Chondrocyte (in vitro differentiated cells): ENCODE data around the gene SPART. TPM values are rescaled to one million over a fixed set of nuclear protein-coding genes. Genes with fewer than 3 reads are reported as not detected.
"Not testable (repeated sequence)": the region's sequence is repeated elsewhere in the genome, so short reads cannot be mapped to it uniquely, and the experiment has no call there.

Source experiments
- DNase-seq: peaks from one replicate; pipeline ENCODE4 v3.0.0; 2021; ENCODE audit warnings: mixed read lengths, low spot score
- H3K27ac Mint-ChIP-seq: one replicate; pipeline ENCODE4 v1.8.0; 2021; ENCODE audit warnings: mild to moderate bottlenecking, moderate library complexity, mixed read lengths; ENCODE audit not compliant: unreplicated experiment
- H3K27me3 Mint-ChIP-seq: 2 replicates; pipeline ENCODE4 v1.8.0; 2021; ENCODE audit warnings: low read depth, mixed read lengths
- H3K36me3 Mint-ChIP-seq: 2 replicates; pipeline ENCODE4 v1.8.0; 2021; ENCODE audit warnings: low read depth, mixed read lengths
- H3K4me1 Mint-ChIP-seq: 2 replicates; pipeline ENCODE4 v1.8.0; 2021; ENCODE audit warnings: low read depth, mild to moderate bottlenecking, mixed read lengths
- H3K4me3 Mint-ChIP-seq: one replicate; pipeline ENCODE4 v1.8.0; 2021; ENCODE audit warnings: mild to moderate bottlenecking, moderate library complexity, mixed read lengths; ENCODE audit not compliant: unreplicated experiment
- H3K9me3 Mint-ChIP-seq: 2 replicates; pipeline ENCODE4 v1.8.0; 2021; ENCODE audit warnings: low read depth, mixed read lengths
- CTCF ChIP-seq: fragments of 200-600 bp; sonication (generic); IDR thresholded peaks from 2 replicates; pipeline ENCODE4 v1.5.0; 2021; ENCODE audit warnings: antibody characterized with exemption, mild to moderate bottlenecking, moderate library complexity
- total RNA-seq: library from RNA; stranded (reverse); gene quantifications from 3 replicates; pipeline ENCODE4 v1.2.1, GENCODE V29; 2021

The SPART gene
- total RNA-seq, 1 donor from 2014 or later = 93.6 TPM

GRCh38 chr13:36331280-36331679 lies 14.9 kb downstream of the SPART start:
- Mint-ChIP-seq H3K27me3 (no peaks in the 10 kb centered on the region), H3K4me3 (no peak overlapping the region), H3K9me3 (no peaks in the 10 kb centered on the region), H3K4me1 (peaks cover 53% of the 10 kb centered on the region), H3K27ac (no peak overlapping the region), H3K36me3 (peaks cover 33% of the 10 kb centered on the region)
- DNase-seq = no peak
- TF ChIP-seq CTCF = no peak

GRCh38 chr13:36329361-36329760 lies 16.8 kb downstream of the SPART start:
- no peak overlapping the region for H3K27ac Mint-ChIP-seq
- peaks cover 36% of the 10 kb centered on the region for H3K36me3 Mint-ChIP-seq

GRCh38 chr13:36328821-36329220 lies 17.4 kb downstream of the SPART start:
- Mint-ChIP-seq H3K27ac (no peak overlapping the region), H3K4me3 (no peak overlapping the region), H3K36me3 (peaks cover 36% of the 10 kb centered on the region), H3K4me1 (peaks cover 50% of the 10 kb centered on the region), H3K27me3 (no peaks in the 10 kb centered on the region), H3K9me3 (no peaks in the 10 kb centered on the region)
- no peak for TF ChIP-seq CTCF
- no peak for DNase-seq

More at GRCh38 chr13:36329361-36329760, 16.8 kb downstream of the SPART start:
- Mint-ChIP-seq H3K27me3 (no peaks in the 10 kb centered on the region), H3K9me3 (no peaks in the 10 kb centered on the region), H3K4me3 (no peak overlapping the region), H3K4me1 (peaks cover 50% of the 10 kb centered on the region)
- TF ChIP-seq CTCF = no peak
- DNase-seq = no peak

GRCh38 chr13:36325912-36326311 lies 20.3 kb downstream of the SPART start:
- no peak for TF ChIP-seq CTCF
- Mint-ChIP-seq H3K4me1 (peaks cover 29% of the 10 kb centered on the region), H3K27me3 (no peaks in the 10 kb centered on the region), H3K4me3 (no peak overlapping the region), H3K36me3 (peaks cover 38% of the 10 kb centered on the region), H3K27ac (no peak overlapping the region), H3K9me3 (no peaks in the 10 kb centered on the region)
- DNase-seq = no peak

- Mint-ChIP-seq H3K36me3 (peaks cover 41% of the 10 kb centered on the region), H3K4me1 (peaks cover 25% of the 10 kb centered on the region), H3K27ac (peak overlapping the region; percentile 70)
- not testable (repeated sequence) for H3K4me3 Mint-ChIP-seq, H3K9me3 Mint-ChIP-seq, H3K27me3 Mint-ChIP-seq, DNase-seq
Observed at GRCh38 chr13:36324881-36325280, 21.3 kb downstream of the SPART start.

- peaks cover 18% of the 10 kb centered on the region for H3K4me1 Mint-ChIP-seq
- H3K27me3 Mint-ChIP-seq = no peaks in the 10 kb centered on the region
- H3K36me3 Mint-ChIP-seq = peaks cover 43% of the 10 kb centered on the region
- peak overlapping the region; percentile 12 for H3K27ac Mint-ChIP-seq
- no peaks in the 10 kb centered on the region for H3K9me3 Mint-ChIP-seq
- no peak for DNase-seq
- no peak for TF ChIP-seq CTCF
- no peak overlapping the region for H3K4me3 Mint-ChIP-seq
Observed at GRCh38 chr13:36323951-36324566, 22.1 kb downstream of the SPART start.
